ENCODE results near the gene MCUB.

- TF ChIP-seq POLR2A (IDR thresholded peaks at IDR 0.05) (no peak), CTCF (IDR thresholded peaks at IDR 0.05) (no peak)
These were observed 102.1 kb downstream of the MCUB start for GRCh38 chr4:109662116-109662515.

Data from thyroid gland (tissue), 4 donors.